Fibroblast of the conjunctiva (primary cell): ENCODE data around the gene ERP27.
A peak's percentile ranks its signal among the peaks of the same experiment; 100 is the strongest.

Experiments used
- DNase-seq: peaks from one replicate; pipeline ENCODE4 v3.0.0-alpha.2; 2010; ENCODE audit warnings: low read depth

ERP27 gene

GRCh38 chr12:14901228-14901562, 37.1 kb downstream of the ERP27 start:
- no peak for DNase-seq

- no peak for DNase-seq
These were observed 37.7 kb downstream of the ERP27 start for GRCh38 chr12:14900521-14901227.

- peak; percentile 75 for DNase-seq
These were observed 41.7 kb downstream of the ERP27 start for GRCh38 chr12:14896521-14897169.

GRCh38 chr12:14893506-14894250, 44.7 kb downstream of the ERP27 start:
- DNase-seq = no peak

- peak; percentile 47 for DNase-seq
These were observed 45.4 kb downstream of the ERP27 start for GRCh38 chr12:14892726-14893505.

- DNase-seq = no peak
These were observed 47.6 kb downstream of the ERP27 start for GRCh38 chr12:14890701-14891100.

GRCh38 chr12:14886271-14886670, 52.1 kb downstream of the ERP27 start:
- no peak for DNase-seq

- peak; percentile 76 for DNase-seq
These were observed 52.6 kb downstream of the ERP27 start, which contains the start of gene MGP for GRCh38 chr12:14885718-14886221. TSS of gene MGP (minus strand) at chr12:14885854. CDS start at chr12:14885791, 63 bp downstream.

GRCh38 chr12:14884458-14884878, 53.9 kb downstream of the ERP27 start:
- peak; percentile 77 for DNase-seq

GRCh38 chr12:14883686-14884085, 54.7 kb downstream of the ERP27 start:
- no peak for DNase-seq

GRCh38 chr12:14880890-14881453, 57.4 kb downstream of the ERP27 start:
- no peak for DNase-seq

GRCh38 chr12:14879222-14879933, 59.0 kb downstream of the ERP27 start:
- no peak for DNase-seq

- no peak for DNase-seq
These were observed 59.8 kb downstream of the ERP27 start for GRCh38 chr12:14878488-14878887.

- no peak for DNase-seq
These were observed 61.5 kb downstream of the ERP27 start for GRCh38 chr12:14876833-14877232.

GRCh38 chr12:14874882-14875281, 63.5 kb downstream of the ERP27 start:
- no peak for DNase-seq

GRCh38 chr12:14873440-14874185, 64.7 kb downstream of the ERP27 start:
- DNase-seq = no peak

- no peak for DNase-seq
These were observed 66.5 kb downstream of the ERP27 start for GRCh38 chr12:14871886-14872285.

GRCh38 chr12:14871247-14871646, 67.1 kb downstream of the ERP27 start:
- DNase-seq = no peak

- DNase-seq = no peak
These were observed 69.3 kb downstream of the ERP27 start for GRCh38 chr12:14868916-14869506.
